Naive thymus-derived CD8-positive, alpha-beta T cell (primary cell): ENCODE results near the gene PFKFB2. TPM values are rescaled to one million over a fixed set of nuclear protein-coding genes. Genes with fewer than 3 reads are reported as not detected.

Experiments
- ATAC-seq, 2 donors: fragments of 150-1000 bp; cut with Tn5 transposase in 1 of 2; sonication (Bioruptor Pico), chemical (Tn5 transposase) in 1 of 2; 1 replicate in 1 of 2; 2 replicates in 1 of 2; pipeline ENCODE4 v1.10.0; 2021; ENCODE audit warnings: mild to moderate bottlenecking in 2 of 2, moderate library complexity in 2 of 2
- POLR2A ChIA-PET: fragments of 350-600 bp; sonication (Branson Sonifier 250); formaldehyde crosslinking; loops from one replicate; lab custom pipeline; 2021; ENCODE audit warnings: antibody characterized with exemption; lab: Charles Lee
- DNase-seq, 10 donors: peaks; one replicate each; pipeline versions ENCODE4 v3.0.0 to v3.0.0-alpha.2; 2020 to 2022
- H3K27ac Mint-ChIP-seq, 10 donors: one replicate each; pipeline ENCODE4 v1.8.0; 2020 to 2022; ENCODE audit warnings: mild to moderate bottlenecking in 10 of 10, mixed read lengths in 10 of 10, moderate library complexity in 4 of 10, inconsistent platforms in 1 of 10
- H3K27me3 Mint-ChIP-seq, 5 donors: one replicate each; pipeline ENCODE4 v1.8.0; 2021 to 2022; ENCODE audit warnings: mixed read lengths in 5 of 5
- H3K36me3 Mint-ChIP-seq, 3 donors: one replicate each; pipeline ENCODE4 v1.8.0; 2020 to 2022; ENCODE audit warnings: mixed read lengths in 3 of 3, mild to moderate bottlenecking in 2 of 3, inconsistent platforms in 1 of 3
- H3K4me1 Mint-ChIP-seq, 4 donors: one replicate each; pipeline ENCODE4 v1.8.0; 2021 to 2022; ENCODE audit warnings: mixed read lengths in 4 of 4
- H3K4me3 Mint-ChIP-seq, 10 donors: one replicate each; pipeline ENCODE4 v1.8.0; 2020 to 2022; ENCODE audit warnings: mild to moderate bottlenecking in 10 of 10, mixed read lengths in 10 of 10, moderate library complexity in 6 of 10, inconsistent platforms in 1 of 10
- H3K9me3 Mint-ChIP-seq, 9 donors: one replicate each; pipeline ENCODE4 v1.8.0; 2020 to 2022; ENCODE audit warnings: mixed read lengths in 9 of 9, mild to moderate bottlenecking in 3 of 9, inconsistent platforms in 1 of 9, moderate library complexity in 1 of 9
- polyA plus RNA-seq, 3 donors: library from polyadenylated mRNA; unstranded; fragments of 300-500 nt; fragmentation: Illumina TruSeq; gene quantifications; one replicate each; pipeline ENCODE4 v1.2.3, GENCODE V29; 2021
- total RNA-seq, 8 experiments: library from RNA in 2 of 8; stranded (reverse) in 2 of 8; gene quantifications; one replicate each; pipeline ENCODE4 v1.2.3 and lab custom pipeline; 2021 to 2026

PFKFB2 gene
- total and polyA plus RNA-seq, 5 experiments from 2014 or later = 1.0 to 6.5 (median 1.3) TPM

DNA sequence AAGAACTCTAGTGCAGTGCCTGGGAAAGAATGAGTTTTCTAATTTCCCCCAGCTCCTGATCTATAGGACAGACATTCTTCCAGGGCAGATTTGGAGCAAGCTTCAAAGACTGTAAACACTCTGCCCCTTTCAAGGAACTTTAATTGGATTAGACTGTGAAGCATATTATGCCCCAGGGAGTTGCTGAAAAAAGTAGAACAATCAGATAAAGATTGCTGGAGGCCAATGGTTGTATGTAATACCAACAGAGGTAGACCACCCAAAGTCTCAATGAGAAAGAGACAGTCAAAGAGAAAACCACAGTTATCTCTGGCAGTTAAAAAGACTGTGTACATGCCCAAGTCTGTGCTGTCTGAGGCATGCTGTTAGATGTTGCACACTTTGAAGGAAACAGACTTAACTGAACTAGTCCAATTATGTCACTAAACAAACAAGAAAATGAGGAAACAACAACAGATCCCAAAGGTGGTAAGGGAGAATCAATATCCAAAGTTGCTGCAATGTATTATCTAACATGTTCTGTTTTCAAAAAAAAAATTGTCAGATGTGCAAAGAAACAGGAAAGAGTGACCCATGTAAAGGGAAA, 75.4 kb downstream of the PFKFB2 start:
- ATAC-seq = no peak
- POLR2A ChIA-PET = no interaction called here
- Mint-ChIP-seq H3K36me3 (peaks cover 3 to 42% (median 32%) of the 10 kb centered on the region in 3 donors), H3K27me3 (peaks cover 0 to 3% (median 0%) of the 10 kb centered on the region in 5 donors), H3K9me3 (peaks cover 24 to 58% (median 32%) of the 10 kb centered on the region in 9 donors), H3K27ac (no peak overlapping the region), H3K4me3 (no peak overlapping the region), H3K4me1 (no peaks in the 10 kb centered on the region)
- DNase-seq = no peak

DNA sequence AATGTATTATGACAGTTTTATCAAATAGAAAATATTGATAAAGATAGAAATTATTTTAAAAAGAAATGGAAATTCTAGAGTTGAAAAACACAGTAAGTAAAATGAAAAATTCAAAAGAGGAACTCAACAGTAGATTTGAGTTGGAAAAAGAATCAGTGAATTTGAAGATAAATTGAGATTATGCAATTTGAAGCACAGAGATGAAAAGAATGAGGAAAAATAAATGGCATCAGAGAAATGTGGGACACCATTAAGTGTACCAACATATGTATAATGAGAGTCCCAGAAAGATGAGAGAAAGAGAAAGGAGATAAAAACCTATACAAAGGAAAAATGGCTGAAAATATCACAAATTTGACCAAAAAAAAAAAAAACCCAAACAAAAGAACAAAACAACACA, 76.0 kb downstream of the PFKFB2 start:
- POLR2A ChIA-PET = no interaction called here
- Mint-ChIP-seq H3K27ac (no peak overlapping the region), H3K4me3 (no peak overlapping the region), H3K27me3 (peaks cover 0 to 3% (median 0%) of the 10 kb centered on the region in 5 donors), H3K4me1 (no peaks in the 10 kb centered on the region), H3K36me3 (peaks cover 3 to 42% (median 30%) of the 10 kb centered on the region in 3 donors), H3K9me3 (peaks cover 24 to 58% (median 32%) of the 10 kb centered on the region in 9 donors)
- ATAC-seq (no peak), DNase-seq (no peak)

Other genes starting within 250 kb of the PFKFB2 start
- not detected for gene IL20, start 187.7 kb upstream of the PFKFB2 start, total RNA-seq
- not detected for gene IL20, start 187.7 kb upstream of the PFKFB2 start, polyA plus RNA-seq
- gene IL24, start 155.8 kb upstream of the PFKFB2 start, total RNA-seq = not detected
- 10 to 100 TPM; 16.3 to 29.8 (median 19.3) TPM for gene IL24, start 155.8 kb upstream of the PFKFB2 start, polyA plus RNA-seq
- 100 to 1,000 TPM; 742 to 747 TPM for gene FCMR, start 131.3 kb upstream of the PFKFB2 start, total RNA-seq
- 100 to 1,000 TPM; 536 to 869 (median 596) TPM for gene FCMR, start 131.3 kb upstream of the PFKFB2 start, polyA plus RNA-seq
- not detected for gene PIGR, start 106.8 kb upstream of the PFKFB2 start, total RNA-seq
- gene PIGR, start 106.8 kb upstream of the PFKFB2 start, polyA plus RNA-seq = under 1 TPM in 1 of 3 donors, not detected in 2; 0.03 TPM
- not detected for gene FCAMR, start 82.8 kb upstream of the PFKFB2 start, total RNA-seq
- gene FCAMR, start 82.8 kb upstream of the PFKFB2 start, polyA plus RNA-seq = not detected
- gene C1orf116, start 20.5 kb upstream of the PFKFB2 start, total RNA-seq = under 1 TPM; 0.14 to 0.16 TPM
- gene C1orf116, start 20.5 kb upstream of the PFKFB2 start, polyA plus RNA-seq = not detected
- gene YOD1, start 2.1 kb upstream of the PFKFB2 start, total RNA-seq = 10 to 100 TPM; 11.5 to 12.0 TPM
- 1 to 10 TPM in 1 of 3 donors, under 1 TPM in 2; 0.70 to 1.3 (median 0.90) TPM for gene YOD1, start 2.1 kb upstream of the PFKFB2 start, polyA plus RNA-seq
- 1 to 10 TPM in 1 of 2 experiments, under 1 TPM in 1; 0.44 to 1.6 TPM for gene C4BPB, start 35.6 kb downstream of the PFKFB2 start, total RNA-seq
- gene C4BPB, start 35.6 kb downstream of the PFKFB2 start, polyA plus RNA-seq = under 1 TPM in 1 of 3 donors, not detected in 2; 0.32 TPM
- gene C4BPA, start 51.0 kb downstream of the PFKFB2 start, total RNA-seq = not detected
- not detected for gene C4BPA, start 51.0 kb downstream of the PFKFB2 start, polyA plus RNA-seq